Suprapubic skin (tissue), 3 donors: ENCODE data around the gene ZNF256.

Experiments used
- CTCF ChIP-seq, 2 donors: fragments of 200-600 bp in 1 of 2; fragments of 450-650 bp in 1 of 2; sonication (generic) in 1 of 2; IDR thresholded peaks; one replicate each; pipeline ENCODE4 v1.5.1; 2016 to 2019; ENCODE audit warnings: antibody characterized with exemption in 2 of 2, mild to moderate bottlenecking in 1 of 2, moderate library complexity in 1 of 2
- EP300 ChIP-seq: sonication (generic); formaldehyde crosslinking; IDR thresholded peaks from one replicate; pipeline ENCODE4 v1.6.1; 2017; ENCODE audit warnings: antibody characterized with exemption
- POLR2A ChIP-seq, 2 donors: fragments of 450-650 bp; IDR thresholded peaks; one replicate each; pipeline ENCODE4 v1.6.1; 2017; ENCODE audit warnings: antibody characterized with exemption in 2 of 2, mild to moderate bottlenecking in 2 of 2, moderate library complexity in 2 of 2

DNA sequence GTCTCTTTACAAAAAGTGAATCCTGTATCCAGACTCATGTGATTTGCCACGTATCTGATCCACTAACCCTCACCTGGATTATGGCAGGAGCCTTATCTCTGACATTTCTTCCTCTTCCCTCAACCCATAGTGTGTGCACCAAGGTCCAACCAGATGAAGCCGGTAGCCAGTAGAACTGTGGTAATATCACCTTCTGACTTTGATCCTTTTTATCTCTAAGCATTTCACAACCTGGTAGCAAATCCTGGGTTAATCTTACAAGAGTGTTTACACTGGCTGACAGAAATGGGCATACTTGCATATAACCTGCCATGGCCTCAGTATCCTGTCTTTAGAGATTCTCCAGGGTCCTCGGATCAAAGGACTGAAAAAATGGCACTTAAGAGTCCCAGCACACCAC, 33.0 kb downstream of the ZNF256 start:
- TF ChIP-seq CTCF (IDR thresholded peaks at IDR 0.05) (no peak), POLR2A (IDR thresholded peaks at IDR 0.05) (no peak), EP300 (no peak)
